HL-60/S4 treated with retinoic acid at 250 ng/mL for 4 days and 3 days (cell line): ENCODE results near the gene BRDT.
"Not testable (repeated sequence)": the region's sequence is repeated elsewhere in the genome, so short reads cannot be mapped to it uniquely, and the experiment has no call there.

Source experiments
- in situ Hi-C: fragments of 300-500 bp; cut with MboI; formaldehyde crosslinking; loops from 2 replicates; pipeline ENCODE4 v1.7.0; 2022; ENCODE audit warnings: low sequenced_read_pairs

Gene BRDT

GRCh38 chr1:91980663-91981062, 31.5 kb downstream of the BRDT start:
- in situ Hi-C loops: no loop called here

- in situ Hi-C loops: no loop called here
Observed at GRCh38 chr1:91981996-91982609, 32.9 kb downstream of the BRDT start.

- in situ Hi-C loops: no loop called here
Observed at GRCh38 chr1:91993256-91993655, 44.1 kb downstream of the BRDT start.

GRCh38 chr1:91997607-91998195, 48.5 kb downstream of the BRDT start:
- in situ Hi-C loops: no loop called here

- in situ Hi-C loops: loop anchor here (25.0 kb wide), 1 partner anchor 608 kb away; no protein-coding TSS in a partner anchor
Observed at GRCh38 chr1:92004129-92004528, 54.9 kb downstream of the BRDT start.

- in situ Hi-C loops: loop anchor here (25.0 kb wide), 1 partner anchor 598 kb away; no protein-coding TSS in a partner anchor
Observed at GRCh38 chr1:92013923-92014322, 64.7 kb downstream of the BRDT start.

- in situ Hi-C loops: loop anchor here (25.0 kb wide), 1 partner anchor 595 kb away; no protein-coding TSS in a partner anchor
Observed at GRCh38 chr1:92016720-92017316, 67.6 kb downstream of the BRDT start.

GRCh38 chr1:92017656-92018055, 68.5 kb downstream of the BRDT start:
- in situ Hi-C loops: loop anchor here (25.0 kb wide), 1 partner anchor 595 kb away; no protein-coding TSS in a partner anchor

- in situ Hi-C loops: not testable (repeated sequence)
Observed at GRCh38 chr1:92026042-92026441, 76.8 kb downstream of the BRDT start.

GRCh38 chr1:92026806-92027205, 77.6 kb downstream of the BRDT start:
- in situ Hi-C loops: no loop called here

GRCh38 chr1:92029241-92029922, 80.2 kb downstream of the BRDT start:
- in situ Hi-C loops: no loop called here

- in situ Hi-C loops: no loop called here
Observed at GRCh38 chr1:92030656-92031107, 81.5 kb downstream of the BRDT start.

GRCh38 chr1:92031281-92032110, 82.3 kb downstream of the BRDT start:
- in situ Hi-C loops: no loop called here

GRCh38 chr1:92037400-92037799, 88.2 kb downstream of the BRDT start:
- in situ Hi-C loops: no loop called here

GRCh38 chr1:92038695-92039346, 89.6 kb downstream of the BRDT start:
- in situ Hi-C loops: no loop called here

GRCh38 chr1:92040971-92041370, 91.8 kb downstream of the BRDT start:
- in situ Hi-C loops: no loop called here

- in situ Hi-C loops: no loop called here
Observed at GRCh38 chr1:92043621-92044020, 94.4 kb downstream of the BRDT start.

GRCh38 chr1:92045766-92046495, 96.7 kb downstream of the BRDT start:
- in situ Hi-C loops: no loop called here

- in situ Hi-C loops: no loop called here
Observed at GRCh38 chr1:92051948-92052347, 102.7 kb downstream of the BRDT start.
